HEK293T (cell line): ENCODE data around the gene ZNF350.

Experiments used
- CTCF ChIA-PET: fragments of 350-600 bp; formaldehyde crosslinking; extraction: SDS; loops from one replicate; lab custom pipeline; 2021; ENCODE audit warnings: antibody characterized with exemption, inconsistent platforms; lab: Yijun Ruan, JAX
- POLR2A ChIA-PET: fragments of 350-600 bp; formaldehyde crosslinking; extraction: SDS; loops from one replicate; lab custom pipeline; 2020; ENCODE audit warnings: antibody characterized with exemption, inconsistent platforms; lab: Yijun Ruan, JAX
- DNase-seq: peaks from one replicate; pipeline ENCODE4 v3.0.0; 2012; ENCODE audit warnings: mixed read lengths; ENCODE audit errors: extremely low spot score
- FOXM1 ChIP-seq: fragments of 450-650 bp; IDR thresholded peaks from 2 replicates; pipeline ENCODE4 v1.6.1; 2017; ENCODE audit warnings: mild to moderate bottlenecking, borderline replicate concordance
- HDGF ChIP-seq: fragments of 450-650 bp; IDR thresholded peaks from 2 replicates; pipeline ENCODE4 v1.6.1; 2017; ENCODE audit warnings: antibody characterized with exemption, borderline replicate concordance
- TARDBP ChIP-seq: fragments of 450-650 bp; IDR thresholded peaks from 2 replicates; pipeline ENCODE4 v1.6.1; 2016
- ZNF384 ChIP-seq: fragments of 450-650 bp; IDR thresholded peaks from 2 replicates; pipeline ENCODE4 v1.6.1; 2016

The ZNF350 gene

DNA sequence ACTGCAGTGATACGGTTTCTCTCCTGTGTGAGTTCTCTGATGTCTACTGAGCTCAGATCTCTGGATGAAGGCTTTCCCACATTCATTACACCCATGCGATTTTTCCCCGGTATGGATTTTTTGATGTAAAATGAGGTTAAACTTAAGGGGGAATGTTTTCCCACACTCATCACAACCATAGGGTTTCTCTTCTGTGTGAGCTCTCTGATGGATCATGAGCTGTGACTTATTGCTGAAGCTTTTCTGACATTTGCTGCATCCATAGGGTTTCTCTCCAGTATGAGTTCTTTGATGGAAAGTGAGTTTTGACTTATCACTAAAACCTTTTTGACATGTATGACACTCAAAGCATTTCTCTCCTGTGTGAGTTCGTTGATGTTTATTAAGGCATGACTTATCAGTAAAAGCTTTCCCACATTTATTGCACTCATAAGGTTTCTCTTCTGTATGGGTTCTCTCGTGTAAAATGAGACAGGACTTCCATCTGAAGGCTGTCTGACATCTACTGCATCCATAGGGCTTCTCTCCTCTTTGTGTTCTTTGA is 71.2 kb downstream of the ZNF350 start:
- ChIA-PET CTCF (no interaction called here), POLR2A (no interaction called here)
- no peak for DNase-seq
- TF ChIP-seq ZNF384 (no peak), TARDBP (no peak), FOXM1 (no peak), HDGF (no peak)
